K562 (cell line): ENCODE data around the gene HDAC3. TPM values are rescaled to one million over a fixed set of nuclear protein-coding genes. Genes with fewer than 3 reads are reported as not detected.

Source experiments
- ETV6 ChIP-seq, 3 experiments: fragments of 150-350 bp in 1 of 3; sonication (generic) in 1 of 3; formaldehyde crosslinking in 1 of 3; IDR thresholded peaks; 2 replicates each; pipeline versions ENCODE4 v1.6.1 to v1.8.0; 2014 to 2022; ENCODE audit warnings: borderline replicate concordance in 2 of 3, low read depth in 2 of 3, antibody characterized with exemption in 1 of 3, low read length in 1 of 3, mild to moderate bottlenecking in 1 of 3, missing genetic modification reagents in 1 of 3
- HNRNPH1 ChIP-seq: fragments of 200-400 bp; formaldehyde crosslinking; optimal IDR thresholded peaks from 2 replicates; pipeline ENCODE3; 2017; ENCODE audit warnings: low read depth, mild to moderate bottlenecking, low read length, moderate library complexity
- ZNF197 ChIP-seq: fragments of 200-800 bp; sonication (Bioruptor generic); IDR thresholded peaks from 2 replicates; pipeline ENCODE4 v1.6.1; 2016; ENCODE audit warnings: low read depth, missing genetic modification characterization, missing compliant biosample characterization
- polyA plus RNA-seq, 8 experiments: library from polyadenylated mRNA; depleted of rRNA in 4 of 8; stranded (reverse) in 5 of 8; unstranded in 3 of 8; fragments of >200 nt; fragmentation: Nextera tagmentation in 2 of 8; fragmentation: Illumina TruSeq in 1 of 8; extraction: Ambion mirVana in 2 of 8; extraction: Trizol in 1 of 8; gene quantifications; 2 replicates each; pipeline versions ENCODE4 v1.2.1 to v1.2.3, GENCODE V29; 2011 to 2014; ENCODE audit warnings: inconsistent platforms in 1 of 8, missing spikeins in 1 of 8
- total RNA-seq, 7 experiments: library from RNA; depleted of rRNA in 6 of 7; stranded (reverse); fragments of >200 nt in 6 of 7; fragmentation: Illumina TruSeq in 2 of 7; extraction: Trizol in 2 of 7; gene quantifications; 2 replicates each; pipeline versions ENCODE4 v1.2.1 to v1.2.3, GENCODE V29; 2011 to 2021; ENCODE audit warnings: low replicate concordance in 1 of 7
- TF ChIP-seq, protein P1 (sequence below): fragments of 450-650 bp; IDR thresholded peaks from 2 replicates; pipeline ENCODE4 v1.6.1; 2016; ENCODE audit warnings: mild to moderate bottlenecking, moderate library complexity
- TF ChIP-seq, protein P2 (sequence below): fragments of 450-650 bp; conservative IDR thresholded peaks from 2 replicates; pipeline ENCODE4 v1.6.1; 2016; ENCODE audit warnings: missing genetic modification characterization, low read depth, mild to moderate bottlenecking, missing compliant biosample characterization, moderate library complexity

Gene HDAC3
- total and polyA plus RNA-seq, 9 of the 15 experiments (the other 6 are each of a cell fraction or from before 2014, with no cell fraction given) = 89.7 to 191 (median 119) TPM

DNA sequence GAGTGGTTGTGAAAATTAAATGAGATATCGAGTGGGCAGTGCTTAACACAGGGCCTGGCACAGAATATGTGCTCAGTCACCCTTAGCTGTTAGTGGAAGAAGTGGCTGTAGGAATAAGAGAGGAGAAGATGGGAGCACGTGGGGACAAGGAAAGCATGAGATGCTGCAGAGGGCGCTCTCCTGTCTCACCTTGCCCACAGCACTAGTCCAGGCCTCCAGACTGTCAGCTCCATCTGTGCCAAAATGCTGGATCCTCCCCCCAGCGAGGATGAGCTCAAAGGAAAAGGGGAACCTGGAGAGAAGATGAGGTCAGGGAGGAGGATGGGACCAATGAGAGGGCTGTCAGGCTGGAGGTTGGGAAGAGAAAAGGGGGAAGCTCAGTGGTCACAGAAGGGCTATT, 32.9 kb upstream of the HDAC3 start (continued):
- TF ChIP-seq, protein P1, sequence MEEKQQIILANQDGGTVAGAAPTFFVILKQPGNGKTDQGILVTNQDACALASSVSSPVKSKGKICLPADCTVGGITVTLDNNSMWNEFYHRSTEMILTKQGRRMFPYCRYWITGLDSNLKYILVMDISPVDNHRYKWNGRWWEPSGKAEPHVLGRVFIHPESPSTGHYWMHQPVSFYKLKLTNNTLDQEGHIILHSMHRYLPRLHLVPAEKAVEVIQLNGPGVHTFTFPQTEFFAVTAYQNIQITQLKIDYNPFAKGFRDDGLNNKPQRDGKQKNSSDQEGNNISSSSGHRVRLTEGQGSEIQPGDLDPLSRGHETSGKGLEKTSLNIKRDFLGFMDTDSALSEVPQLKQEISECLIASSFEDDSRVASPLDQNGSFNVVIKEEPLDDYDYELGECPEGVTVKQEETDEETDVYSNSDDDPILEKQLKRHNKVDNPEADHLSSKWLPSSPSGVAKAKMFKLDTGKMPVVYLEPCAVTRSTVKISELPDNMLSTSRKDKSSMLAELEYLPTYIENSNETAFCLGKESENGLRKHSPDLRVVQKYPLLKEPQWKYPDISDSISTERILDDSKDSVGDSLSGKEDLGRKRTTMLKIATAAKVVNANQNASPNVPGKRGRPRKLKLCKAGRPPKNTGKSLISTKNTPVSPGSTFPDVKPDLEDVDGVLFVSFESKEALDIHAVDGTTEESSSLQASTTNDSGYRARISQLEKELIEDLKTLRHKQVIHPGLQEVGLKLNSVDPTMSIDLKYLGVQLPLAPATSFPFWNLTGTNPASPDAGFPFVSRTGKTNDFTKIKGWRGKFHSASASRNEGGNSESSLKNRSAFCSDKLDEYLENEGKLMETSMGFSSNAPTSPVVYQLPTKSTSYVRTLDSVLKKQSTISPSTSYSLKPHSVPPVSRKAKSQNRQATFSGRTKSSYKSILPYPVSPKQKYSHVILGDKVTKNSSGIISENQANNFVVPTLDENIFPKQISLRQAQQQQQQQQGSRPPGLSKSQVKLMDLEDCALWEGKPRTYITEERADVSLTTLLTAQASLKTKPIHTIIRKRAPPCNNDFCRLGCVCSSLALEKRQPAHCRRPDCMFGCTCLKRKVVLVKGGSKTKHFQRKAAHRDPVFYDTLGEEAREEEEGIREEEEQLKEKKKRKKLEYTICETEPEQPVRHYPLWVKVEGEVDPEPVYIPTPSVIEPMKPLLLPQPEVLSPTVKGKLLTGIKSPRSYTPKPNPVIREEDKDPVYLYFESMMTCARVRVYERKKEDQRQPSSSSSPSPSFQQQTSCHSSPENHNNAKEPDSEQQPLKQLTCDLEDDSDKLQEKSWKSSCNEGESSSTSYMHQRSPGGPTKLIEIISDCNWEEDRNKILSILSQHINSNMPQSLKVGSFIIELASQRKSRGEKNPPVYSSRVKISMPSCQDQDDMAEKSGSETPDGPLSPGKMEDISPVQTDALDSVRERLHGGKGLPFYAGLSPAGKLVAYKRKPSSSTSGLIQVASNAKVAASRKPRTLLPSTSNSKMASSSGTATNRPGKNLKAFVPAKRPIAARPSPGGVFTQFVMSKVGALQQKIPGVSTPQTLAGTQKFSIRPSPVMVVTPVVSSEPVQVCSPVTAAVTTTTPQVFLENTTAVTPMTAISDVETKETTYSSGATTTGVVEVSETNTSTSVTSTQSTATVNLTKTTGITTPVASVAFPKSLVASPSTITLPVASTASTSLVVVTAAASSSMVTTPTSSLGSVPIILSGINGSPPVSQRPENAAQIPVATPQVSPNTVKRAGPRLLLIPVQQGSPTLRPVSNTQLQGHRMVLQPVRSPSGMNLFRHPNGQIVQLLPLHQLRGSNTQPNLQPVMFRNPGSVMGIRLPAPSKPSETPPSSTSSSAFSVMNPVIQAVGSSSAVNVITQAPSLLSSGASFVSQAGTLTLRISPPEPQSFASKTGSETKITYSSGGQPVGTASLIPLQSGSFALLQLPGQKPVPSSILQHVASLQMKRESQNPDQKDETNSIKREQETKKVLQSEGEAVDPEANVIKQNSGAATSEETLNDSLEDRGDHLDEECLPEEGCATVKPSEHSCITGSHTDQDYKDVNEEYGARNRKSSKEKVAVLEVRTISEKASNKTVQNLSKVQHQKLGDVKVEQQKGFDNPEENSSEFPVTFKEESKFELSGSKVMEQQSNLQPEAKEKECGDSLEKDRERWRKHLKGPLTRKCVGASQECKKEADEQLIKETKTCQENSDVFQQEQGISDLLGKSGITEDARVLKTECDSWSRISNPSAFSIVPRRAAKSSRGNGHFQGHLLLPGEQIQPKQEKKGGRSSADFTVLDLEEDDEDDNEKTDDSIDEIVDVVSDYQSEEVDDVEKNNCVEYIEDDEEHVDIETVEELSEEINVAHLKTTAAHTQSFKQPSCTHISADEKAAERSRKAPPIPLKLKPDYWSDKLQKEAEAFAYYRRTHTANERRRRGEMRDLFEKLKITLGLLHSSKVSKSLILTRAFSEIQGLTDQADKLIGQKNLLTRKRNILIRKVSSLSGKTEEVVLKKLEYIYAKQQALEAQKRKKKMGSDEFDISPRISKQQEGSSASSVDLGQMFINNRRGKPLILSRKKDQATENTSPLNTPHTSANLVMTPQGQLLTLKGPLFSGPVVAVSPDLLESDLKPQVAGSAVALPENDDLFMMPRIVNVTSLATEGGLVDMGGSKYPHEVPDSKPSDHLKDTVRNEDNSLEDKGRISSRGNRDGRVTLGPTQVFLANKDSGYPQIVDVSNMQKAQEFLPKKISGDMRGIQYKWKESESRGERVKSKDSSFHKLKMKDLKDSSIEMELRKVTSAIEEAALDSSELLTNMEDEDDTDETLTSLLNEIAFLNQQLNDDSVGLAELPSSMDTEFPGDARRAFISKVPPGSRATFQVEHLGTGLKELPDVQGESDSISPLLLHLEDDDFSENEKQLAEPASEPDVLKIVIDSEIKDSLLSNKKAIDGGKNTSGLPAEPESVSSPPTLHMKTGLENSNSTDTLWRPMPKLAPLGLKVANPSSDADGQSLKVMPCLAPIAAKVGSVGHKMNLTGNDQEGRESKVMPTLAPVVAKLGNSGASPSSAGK = peak; percentile 77
- TF ChIP-seq HNRNPH1 (no peak), ETV6 (IDR thresholded peaks at IDR 0.05; ENCODE audit: borderline replicate concordance in 1 of 2, low read depth in 2 of 2, low read length in 1 of 2) (no peak), ETV6 (CRISPR knock-in tag; IDR thresholded peaks at IDR 0.05; ENCODE audit: borderline replicate concordance) (no peak), ZNF197 (no peak)
- TF ChIP-seq, protein P2, sequence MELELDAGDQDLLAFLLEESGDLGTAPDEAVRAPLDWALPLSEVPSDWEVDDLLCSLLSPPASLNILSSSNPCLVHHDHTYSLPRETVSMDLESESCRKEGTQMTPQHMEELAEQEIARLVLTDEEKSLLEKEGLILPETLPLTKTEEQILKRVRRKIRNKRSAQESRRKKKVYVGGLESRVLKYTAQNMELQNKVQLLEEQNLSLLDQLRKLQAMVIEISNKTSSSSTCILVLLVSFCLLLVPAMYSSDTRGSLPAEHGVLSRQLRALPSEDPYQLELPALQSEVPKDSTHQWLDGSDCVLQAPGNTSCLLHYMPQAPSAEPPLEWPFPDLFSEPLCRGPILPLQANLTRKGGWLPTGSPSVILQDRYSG (tag) = no peak
